Liver (tissue), 9 donors: ENCODE data around the gene MICAL2. TPM values are rescaled to one million over a fixed set of nuclear protein-coding genes. Genes with fewer than 3 reads are reported as not detected.

Experiments used
- DNase-seq: peaks from one replicate; pipeline ENCODE4 v3.0.0-alpha.2; 2017; ENCODE audit warnings: low spot score
- H3K27ac ChIP-seq, 2 donors: one replicate each; pipeline ENCODE4 v1.7.0; 2013; ENCODE audit warnings: inconsistent platforms in 2 of 2, low read length in 2 of 2, control low read depth in 1 of 2, low read depth in 1 of 2, mild to moderate bottlenecking in 1 of 2
- H3K27me3 ChIP-seq, 4 donors: one replicate each; pipeline versions ENCODE4 v1.6.1 to v1.7.0; 2013; ENCODE audit warnings: low read length in 3 of 4, inconsistent platforms in 1 of 4, mild to moderate bottlenecking in 1 of 4, moderate library complexity in 1 of 4; ENCODE audit not compliant: control insufficient read depth in 4 of 4, insufficient read depth in 4 of 4
- H3K36me3 ChIP-seq, 4 donors: one replicate each; pipeline versions ENCODE4 v1.6.1 to v1.7.0; 2013; ENCODE audit warnings: low read length in 3 of 4, mild to moderate bottlenecking in 3 of 4, low read depth in 1 of 4, moderate library complexity in 1 of 4; ENCODE audit not compliant: control insufficient read depth in 4 of 4, insufficient read depth in 3 of 4
- H3K4me1 ChIP-seq, 4 donors: one replicate each; pipeline versions ENCODE4 v1.6.1 to v1.7.0; 2013; ENCODE audit warnings: low read length in 3 of 4, mild to moderate bottlenecking in 3 of 4, moderate library complexity in 1 of 4; ENCODE audit not compliant: control insufficient read depth in 4 of 4, insufficient read depth in 4 of 4
- H3K4me3 ChIP-seq, 3 donors: one replicate each; pipeline versions ENCODE4 v1.6.1 to v1.7.0; 2013; ENCODE audit warnings: low read length in 3 of 3, control low read depth in 1 of 3, low read depth in 1 of 3, mild to moderate bottlenecking in 1 of 3
- H3K9ac ChIP-seq, 2 donors: one replicate each; pipeline ENCODE4 v1.7.0; 2013; ENCODE audit warnings: low read length in 2 of 2, mild to moderate bottlenecking in 2 of 2, moderate library complexity in 2 of 2, control low read depth in 1 of 2, low read depth in 1 of 2
- H3K9me3 ChIP-seq, 4 donors: one replicate each; pipeline versions ENCODE4 v1.6.1 to v1.7.0; 2013; ENCODE audit warnings: low read length in 3 of 4; ENCODE audit not compliant: control insufficient read depth in 4 of 4
- EGR1 ChIP-seq, 2 donors: IDR thresholded peaks; 2 replicates each; pipeline ENCODE4 v1.6.1; 2016 to 2018; ENCODE audit warnings: antibody characterized with exemption in 2 of 2, low read depth in 2 of 2
- FOXA1 ChIP-seq: IDR thresholded peaks from 2 replicates; pipeline ENCODE4 v1.6.1; 2016; ENCODE audit warnings: antibody characterized with exemption
- GABPA ChIP-seq, 2 donors: IDR thresholded peaks in 1 of 2; conservative IDR thresholded peaks in 1 of 2; 2 replicates each; pipeline ENCODE4 v1.6.1; 2016; ENCODE audit warnings: antibody characterized with exemption in 2 of 2, mild to moderate bottlenecking in 1 of 2, moderate library complexity in 1 of 2
- HNF4A ChIP-seq, 2 donors: conservative IDR thresholded peaks; 2 replicates each; pipeline ENCODE4 v1.6.1; 2016; ENCODE audit warnings: antibody characterized with exemption in 2 of 2, mild to moderate bottlenecking in 2 of 2
- HNF4G ChIP-seq: IDR thresholded peaks from 2 replicates; pipeline ENCODE4 v1.6.1; 2016; ENCODE audit warnings: antibody characterized with exemption
- JUND ChIP-seq, 2 donors: IDR thresholded peaks; 2 replicates each; pipeline ENCODE4 v1.6.1; 2016; ENCODE audit warnings: antibody characterized with exemption in 2 of 2
- MAX ChIP-seq: IDR thresholded peaks from 2 replicates; pipeline ENCODE4 v1.6.1; 2016; ENCODE audit warnings: antibody characterized with exemption
- NR2F2 ChIP-seq: IDR thresholded peaks from 2 replicates; pipeline ENCODE4 v1.6.1; 2016; ENCODE audit warnings: antibody characterized with exemption
- RAD21 ChIP-seq, 2 donors: IDR thresholded peaks; 2 replicates each; pipeline ENCODE4 v1.6.1; 2016; ENCODE audit warnings: antibody characterized with exemption in 2 of 2, mild to moderate bottlenecking in 2 of 2
- RXRA ChIP-seq, 2 donors: IDR thresholded peaks; 2 replicates each; pipeline ENCODE4 v1.6.1; 2017 to 2018; ENCODE audit warnings: antibody characterized with exemption in 2 of 2, mild to moderate bottlenecking in 1 of 2
- SP1 ChIP-seq: IDR thresholded peaks from 2 replicates; pipeline ENCODE4 v1.6.1; 2018; ENCODE audit warnings: antibody characterized with exemption, mild to moderate bottlenecking
- TAF1 ChIP-seq: conservative IDR thresholded peaks from 2 replicates; pipeline ENCODE4 v1.6.1; 2016; ENCODE audit warnings: antibody characterized with exemption, mild to moderate bottlenecking
- YY1 ChIP-seq: IDR thresholded peaks from 2 replicates; pipeline ENCODE4 v1.6.1; 2016; ENCODE audit warnings: antibody characterized with exemption, mild to moderate bottlenecking
- ZBTB33 ChIP-seq: IDR thresholded peaks from 2 replicates; pipeline ENCODE4 v1.6.1; 2016; ENCODE audit warnings: antibody characterized with exemption
- WGBS: extraction: QIAGEN DNeasy Blood & Tissue Kit; methylation state at CpG from one replicate; pipeline ENCODE4 v1.1.7; 2013; 5-methylcytosine and 5-hydroxymethylcytosine counted together
- polyA plus RNA-seq, 2 donors: library from polyadenylated mRNA; stranded (reverse) in 1 of 2; unstranded in 1 of 2; fragments of 200-250 nt in 1 of 2; fragments of >200 nt in 1 of 2; fragmentation: Nextera tagmentation in 1 of 2; extraction: Ambion mirVana in 1 of 2; gene quantifications; one replicate each; pipeline versions ENCODE4 v1.2.1 to v1.2.3, GENCODE V29; 2013 to 2015
- total RNA-seq, 2 donors: library from RNA; depleted of rRNA; stranded (reverse); fragments of >200 nt; gene quantifications; one replicate each; pipeline ENCODE4 v1.2.3, GENCODE V29; 2014
- TF ChIP-seq, protein P1 (sequence below): fragments of 150-350 bp; IDR thresholded peaks from 2 replicates; pipeline ENCODE4 v1.5.1; 2017; ENCODE audit warnings: improper control_type of control experiment, low read depth, low read length; ENCODE audit not compliant: missing input control
- TF ChIP-seq, protein P2 (sequence below): IDR thresholded peaks from 2 replicates; pipeline ENCODE4 v1.6.1; 2016; ENCODE audit warnings: antibody characterized with exemption, mild to moderate bottlenecking
- TF ChIP-seq, protein P3 (sequence below): IDR thresholded peaks from 2 replicates; pipeline ENCODE4 v1.6.1; 2016; ENCODE audit warnings: antibody characterized with exemption
- donor health status: healthy.
- donor health status: healthy.
- donor health status: healthy.
- donor health status: healthy.
- donor health status: healthy.

MICAL2 gene
- total and polyA plus RNA-seq, 4 donors, result 17.5 to 113 (median 42.9) TPM

DNA sequence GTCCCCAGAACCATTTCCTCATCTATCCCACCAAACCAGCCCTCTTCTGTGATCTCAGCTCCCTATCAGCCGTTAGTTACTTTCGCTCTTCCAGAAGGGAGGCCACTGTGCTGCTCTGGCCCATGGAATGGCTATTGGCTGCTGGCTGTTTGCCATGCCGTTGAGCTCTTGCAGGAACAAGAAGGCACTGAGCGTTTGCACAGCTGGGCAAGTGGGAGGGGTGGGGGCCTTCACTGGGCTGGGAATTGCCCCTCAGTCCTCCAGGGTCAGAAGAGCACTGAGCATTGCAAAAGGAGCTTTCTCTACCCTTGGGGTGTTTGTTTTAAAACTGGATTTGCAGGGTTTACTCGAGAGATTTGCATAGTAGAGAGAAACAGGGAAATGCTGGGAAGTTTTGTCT, 137.9 kb downstream of the MICAL2 start:
- peak; percentile 62 for DNase-seq
- no peaks in the 10 kb centered on the region for H3K27me3 ChIP-seq
- peaks cover 0 to 15% (median 4%) of the 10 kb centered on the region in 4 donors for H3K4me1 ChIP-seq
- H3K27ac ChIP-seq, result no peak overlapping the region
- H3K4me3 ChIP-seq, result no peak overlapping the region
- TF ChIP-seq YY1, result peak; percentile 25
- TF ChIP-seq FOXA1, result no peak
- no peak for TF ChIP-seq GABPA (IDR thresholded peaks at IDR 0.05 in 1 of 2, conservative IDR thresholded peaks at IDR 0.05 in 1 of 2)
- peak; percentile 16 to 26 for TF ChIP-seq HNF4A (conservative IDR thresholded peaks at IDR 0.05)
- TF ChIP-seq SP1, result peak; percentile 34
- TF ChIP-seq NR2F2, result peak; percentile 41
- no peak for TF ChIP-seq TAF1
- TF ChIP-seq MAX, result no peak
- H3K9me3 ChIP-seq, result no peaks in the 10 kb centered on the region
- H3K9ac ChIP-seq, result no peak overlapping the region
- H3K36me3 ChIP-seq, result peaks cover 0 to 6% (median 0%) of the 10 kb centered on the region in 4 donors
- 29% methylated on average over 5 of the region's 5 CpGs for WGBS

DNA sequence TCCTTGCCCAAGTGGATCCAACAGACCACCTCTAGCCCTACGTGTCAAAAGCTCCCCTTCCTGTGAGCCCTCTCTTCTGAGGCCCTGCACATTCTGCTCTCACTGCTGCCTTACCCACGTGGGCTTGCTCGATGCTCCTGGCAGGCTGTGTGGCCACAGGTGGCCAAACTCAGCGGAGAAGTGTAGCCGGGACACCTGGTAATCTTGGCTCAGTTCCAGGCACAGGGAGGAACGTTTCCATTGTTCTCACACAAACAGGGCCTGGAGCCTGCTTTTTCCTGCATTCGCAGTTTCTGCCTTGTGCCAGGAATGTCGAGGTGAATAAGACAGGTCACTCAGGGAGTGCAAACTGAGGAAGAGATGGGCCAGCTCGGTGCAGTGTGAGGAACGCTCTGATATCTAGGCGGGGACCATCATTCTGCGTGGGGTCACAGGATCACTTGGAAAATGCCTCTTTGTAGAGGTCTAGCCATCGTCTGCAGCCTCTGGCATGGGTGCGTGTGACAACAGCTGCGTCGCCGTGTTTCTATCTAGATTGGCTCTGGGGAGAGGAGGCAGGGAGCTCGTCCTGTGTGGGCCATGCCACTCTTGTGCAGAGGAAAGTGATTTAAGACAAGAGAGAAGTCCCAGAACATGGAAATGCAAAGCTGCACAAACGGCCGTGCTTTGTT, 139.3 kb downstream of the MICAL2 start:
- Histone ChIP-seq H3K4me3 (no peak overlapping the region), H3K9me3 (no peaks in the 10 kb centered on the region), H3K36me3 (peaks cover 0 to 4% (median 0%) of the 10 kb centered on the region in 4 donors), H3K4me1 (peaks cover 0 to 18% (median 12%) of the 10 kb centered on the region in 4 donors), H3K27me3 (no peaks in the 10 kb centered on the region), H3K27ac (no peak overlapping the region), H3K9ac (no peak overlapping the region)
- TF ChIP-seq HNF4G (no peak), YY1 (no peak), HNF4A (conservative IDR thresholded peaks at IDR 0.05) (no peak), MAX (no peak), FOXA1 (no peak), EGR1 (IDR thresholded peaks at IDR 0.05; ENCODE audit: low read depth in 2 of 2) (no peak), JUND (IDR thresholded peaks at IDR 0.05) (no peak), RAD21 (IDR thresholded peaks at IDR 0.05) (no peak), ZBTB33 (no peak), RXRA (IDR thresholded peaks at IDR 0.05) (no peak), TAF1 (no peak), NR2F2 (no peak)
- TF ChIP-seq, protein P1, sequence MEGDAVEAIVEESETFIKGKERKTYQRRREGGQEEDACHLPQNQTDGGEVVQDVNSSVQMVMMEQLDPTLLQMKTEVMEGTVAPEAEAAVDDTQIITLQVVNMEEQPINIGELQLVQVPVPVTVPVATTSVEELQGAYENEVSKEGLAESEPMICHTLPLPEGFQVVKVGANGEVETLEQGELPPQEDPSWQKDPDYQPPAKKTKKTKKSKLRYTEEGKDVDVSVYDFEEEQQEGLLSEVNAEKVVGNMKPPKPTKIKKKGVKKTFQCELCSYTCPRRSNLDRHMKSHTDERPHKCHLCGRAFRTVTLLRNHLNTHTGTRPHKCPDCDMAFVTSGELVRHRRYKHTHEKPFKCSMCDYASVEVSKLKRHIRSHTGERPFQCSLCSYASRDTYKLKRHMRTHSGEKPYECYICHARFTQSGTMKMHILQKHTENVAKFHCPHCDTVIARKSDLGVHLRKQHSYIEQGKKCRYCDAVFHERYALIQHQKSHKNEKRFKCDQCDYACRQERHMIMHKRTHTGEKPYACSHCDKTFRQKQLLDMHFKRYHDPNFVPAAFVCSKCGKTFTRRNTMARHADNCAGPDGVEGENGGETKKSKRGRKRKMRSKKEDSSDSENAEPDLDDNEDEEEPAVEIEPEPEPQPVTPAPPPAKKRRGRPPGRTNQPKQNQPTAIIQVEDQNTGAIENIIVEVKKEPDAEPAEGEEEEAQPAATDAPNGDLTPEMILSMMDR, result no peak
- TF ChIP-seq, protein P2, sequence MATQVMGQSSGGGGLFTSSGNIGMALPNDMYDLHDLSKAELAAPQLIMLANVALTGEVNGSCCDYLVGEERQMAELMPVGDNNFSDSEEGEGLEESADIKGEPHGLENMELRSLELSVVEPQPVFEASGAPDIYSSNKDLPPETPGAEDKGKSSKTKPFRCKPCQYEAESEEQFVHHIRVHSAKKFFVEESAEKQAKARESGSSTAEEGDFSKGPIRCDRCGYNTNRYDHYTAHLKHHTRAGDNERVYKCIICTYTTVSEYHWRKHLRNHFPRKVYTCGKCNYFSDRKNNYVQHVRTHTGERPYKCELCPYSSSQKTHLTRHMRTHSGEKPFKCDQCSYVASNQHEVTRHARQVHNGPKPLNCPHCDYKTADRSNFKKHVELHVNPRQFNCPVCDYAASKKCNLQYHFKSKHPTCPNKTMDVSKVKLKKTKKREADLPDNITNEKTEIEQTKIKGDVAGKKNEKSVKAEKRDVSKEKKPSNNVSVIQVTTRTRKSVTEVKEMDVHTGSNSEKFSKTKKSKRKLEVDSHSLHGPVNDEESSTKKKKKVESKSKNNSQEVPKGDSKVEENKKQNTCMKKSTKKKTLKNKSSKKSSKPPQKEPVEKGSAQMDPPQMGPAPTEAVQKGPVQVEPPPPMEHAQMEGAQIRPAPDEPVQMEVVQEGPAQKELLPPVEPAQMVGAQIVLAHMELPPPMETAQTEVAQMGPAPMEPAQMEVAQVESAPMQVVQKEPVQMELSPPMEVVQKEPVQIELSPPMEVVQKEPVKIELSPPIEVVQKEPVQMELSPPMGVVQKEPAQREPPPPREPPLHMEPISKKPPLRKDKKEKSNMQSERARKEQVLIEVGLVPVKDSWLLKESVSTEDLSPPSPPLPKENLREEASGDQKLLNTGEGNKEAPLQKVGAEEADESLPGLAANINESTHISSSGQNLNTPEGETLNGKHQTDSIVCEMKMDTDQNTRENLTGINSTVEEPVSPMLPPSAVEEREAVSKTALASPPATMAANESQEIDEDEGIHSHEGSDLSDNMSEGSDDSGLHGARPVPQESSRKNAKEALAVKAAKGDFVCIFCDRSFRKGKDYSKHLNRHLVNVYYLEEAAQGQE, result no peak
- TF ChIP-seq, protein P3, sequence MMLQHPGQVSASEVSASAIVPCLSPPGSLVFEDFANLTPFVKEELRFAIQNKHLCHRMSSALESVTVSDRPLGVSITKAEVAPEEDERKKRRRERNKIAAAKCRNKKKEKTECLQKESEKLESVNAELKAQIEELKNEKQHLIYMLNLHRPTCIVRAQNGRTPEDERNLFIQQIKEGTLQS, result no peak
- WGBS, result 78% methylated on average over 20 of the region's 20 CpGs
- DNase-seq, result no peak
